Kidney (tissue), 14 donors: ENCODE results near the gene EIF6. TPM values are rescaled to one million over a fixed set of nuclear protein-coding genes. Genes with fewer than 3 reads are reported as not detected.

Experiments used
- DNase-seq, 5 donors: peaks; one replicate each; pipeline ENCODE4 v3.0.0-alpha.2; 2013 to 2020
- FAIRE-seq: peaks from 2 replicates; lab custom pipeline; 2012; peaks lifted over from hg19 to GRCh38; lab: Jason Lieb, UNC
- H3K27ac ChIP-seq, 2 donors: one replicate each; pipeline ENCODE4 v1.7.0; 2013; ENCODE audit warnings: low read depth in 2 of 2, low read length in 2 of 2, inconsistent platforms in 1 of 2
- H3K27me3 ChIP-seq: one replicate; pipeline ENCODE4 v1.7.1; 2013; ENCODE audit warnings: low read length, inconsistent platforms; ENCODE audit not compliant: control insufficient read depth, insufficient read depth
- H3K36me3 ChIP-seq, 3 donors: one replicate each; pipeline versions ENCODE4 v1.7.0 to v1.7.1; 2013; ENCODE audit warnings: low read length in 3 of 3, control low read depth in 1 of 3, inconsistent platforms in 1 of 3; ENCODE audit not compliant: insufficient read depth in 3 of 3, control insufficient read depth in 2 of 3
- H3K4me1 ChIP-seq, 3 donors: one replicate each; pipeline versions ENCODE4 v1.7.0 to v1.7.1; 2013; ENCODE audit warnings: low read length in 3 of 3, inconsistent platforms in 1 of 3, low read depth in 1 of 3; ENCODE audit not compliant: control insufficient read depth in 2 of 3, insufficient read depth in 2 of 3
- H3K4me3 ChIP-seq, 3 donors: one replicate each; pipeline versions ENCODE4 v1.7.0 to v1.8.1; 2013; ENCODE audit warnings: low read length in 3 of 3, control low read depth in 1 of 3, inconsistent platforms in 1 of 3
- H3K9ac ChIP-seq, 3 donors: one replicate each; pipeline versions ENCODE4 v1.7.0 to v1.7.1; 2013; ENCODE audit warnings: low read length in 3 of 3, control low read depth in 1 of 3, inconsistent platforms in 1 of 3
- H3K9me3 ChIP-seq, 3 donors: one replicate each; pipeline versions ENCODE4 v1.7.0 to v1.7.1; 2013; ENCODE audit warnings: low read length in 3 of 3, control low read depth in 1 of 3, inconsistent platforms in 1 of 3; ENCODE audit not compliant: control insufficient read depth in 2 of 3, insufficient read depth in 1 of 3
- intact Hi-C: fragments of 100-400 bp; cut with DNase I; formaldehyde crosslinking; loops from one replicate; pipeline ENCODE4 v1.11.1; 2022
- polyA plus RNA-seq: library from polyadenylated mRNA; stranded (reverse); fragments of 350-450 nt; fragmentation: Illumina TruSeq; extraction: RNeasy Lipid Tissue Mini Kit (QIAGEN cat#74804); gene quantifications from one replicate; pipeline ENCODE4 v1.2.3, GENCODE V29; 2014; ENCODE audit warnings: low read depth, low replicate concordance; ENCODE audit not compliant: insufficient read depth
- total RNA-seq: library from RNA; stranded (reverse); fragmentation: NEBNext Ultra II Directional; extraction: Animal tissue kit (Norgen Biotek cat#: 25700); gene quantifications from one replicate; pipeline ENCODE4 v1.2.1, GENCODE V29; 2021
- TF ChIP-seq, protein P1 (sequence below): IDR thresholded peaks from 3 replicates; pipeline ENCODE4 v1.5.1; 2012; ENCODE audit warnings: mild to moderate bottlenecking, moderate library complexity, borderline replicate concordance; ENCODE audit not compliant: insufficient read depth; ENCODE audit errors: extremely low read depth
- donor health status: control.
- donor health status: control.
- donor health status: control.
- donor health status: control.
- donor health status: control.
- donor health status: DM: yes; HTN: yes; CAD: no.
- donor health status: Normal renal cell carcinoma (clear cell type).

The EIF6 gene
- total and polyA plus RNA-seq, 2 donors from 2014 or later: 114 to 254 TPM

DNA sequence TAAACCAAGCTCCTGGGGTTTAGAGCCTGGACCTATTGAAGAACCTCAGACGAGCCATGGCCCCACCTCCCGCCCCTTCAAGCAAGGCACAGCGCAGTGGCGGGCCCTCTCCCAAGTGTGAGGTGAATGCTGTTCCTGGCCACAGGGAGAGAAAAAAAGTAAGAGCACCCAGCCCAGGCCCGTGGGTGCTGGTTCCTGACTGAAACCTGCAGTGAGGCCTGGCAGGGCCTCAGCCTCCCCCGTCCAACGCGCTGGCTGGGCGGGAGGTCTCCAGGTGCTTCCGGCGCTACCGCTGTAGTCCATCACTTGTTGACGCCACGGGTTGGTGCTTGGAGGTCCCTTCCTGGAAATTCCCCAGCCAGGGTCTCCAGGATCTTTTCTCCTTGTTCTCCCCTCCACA is 13.2 kb upstream of the EIF6 start:
- Histone ChIP-seq H3K36me3 (no peaks in the 10 kb centered on the region), H3K9me3 (no peaks in the 10 kb centered on the region), H3K4me1 (no peaks in the 10 kb centered on the region), H3K9ac (no peak overlapping the region), H3K4me3 (no peak overlapping the region), H3K27ac (no peak overlapping the region), H3K27me3 (no peaks in the 10 kb centered on the region)
- FAIRE-seq: no peak
- DNase-seq: no peak
- intact Hi-C loops: no loop called here
- TF ChIP-seq, protein P1, sequence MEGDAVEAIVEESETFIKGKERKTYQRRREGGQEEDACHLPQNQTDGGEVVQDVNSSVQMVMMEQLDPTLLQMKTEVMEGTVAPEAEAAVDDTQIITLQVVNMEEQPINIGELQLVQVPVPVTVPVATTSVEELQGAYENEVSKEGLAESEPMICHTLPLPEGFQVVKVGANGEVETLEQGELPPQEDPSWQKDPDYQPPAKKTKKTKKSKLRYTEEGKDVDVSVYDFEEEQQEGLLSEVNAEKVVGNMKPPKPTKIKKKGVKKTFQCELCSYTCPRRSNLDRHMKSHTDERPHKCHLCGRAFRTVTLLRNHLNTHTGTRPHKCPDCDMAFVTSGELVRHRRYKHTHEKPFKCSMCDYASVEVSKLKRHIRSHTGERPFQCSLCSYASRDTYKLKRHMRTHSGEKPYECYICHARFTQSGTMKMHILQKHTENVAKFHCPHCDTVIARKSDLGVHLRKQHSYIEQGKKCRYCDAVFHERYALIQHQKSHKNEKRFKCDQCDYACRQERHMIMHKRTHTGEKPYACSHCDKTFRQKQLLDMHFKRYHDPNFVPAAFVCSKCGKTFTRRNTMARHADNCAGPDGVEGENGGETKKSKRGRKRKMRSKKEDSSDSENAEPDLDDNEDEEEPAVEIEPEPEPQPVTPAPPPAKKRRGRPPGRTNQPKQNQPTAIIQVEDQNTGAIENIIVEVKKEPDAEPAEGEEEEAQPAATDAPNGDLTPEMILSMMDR: no peak

DNA sequence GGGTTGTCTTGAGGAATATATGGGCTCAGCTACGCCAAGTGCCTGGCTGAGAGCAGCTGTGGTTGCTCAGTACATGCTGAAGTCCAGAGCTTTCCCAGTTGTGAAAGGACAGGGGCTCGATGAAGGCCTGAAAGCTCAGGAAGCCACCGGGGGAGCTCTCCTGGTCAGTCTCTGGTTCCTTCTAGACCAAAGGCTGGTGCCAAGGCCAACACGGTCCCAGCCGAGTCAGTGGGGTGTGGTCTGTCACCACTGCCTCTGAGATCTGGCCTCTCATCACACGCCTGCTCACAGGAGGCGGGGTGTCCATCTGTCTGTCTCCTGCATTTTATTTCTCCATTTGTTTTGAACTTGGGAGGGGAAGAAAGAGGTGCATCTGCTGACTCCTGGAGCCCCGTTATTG is 12.6 kb upstream of the EIF6 start:
- no peaks in the 10 kb centered on the region for H3K27me3 ChIP-seq
- H3K4me3 ChIP-seq: no peak overlapping the region
- DNase-seq (no peak), FAIRE-seq (no peak)
- H3K9ac ChIP-seq: no peak overlapping the region
- H3K9me3 ChIP-seq: no peaks in the 10 kb centered on the region
- no peak overlapping the region for H3K27ac ChIP-seq
- intact Hi-C loops: no loop called here
- TF ChIP-seq, protein P1: no peak
- no peaks in the 10 kb centered on the region for H3K36me3 ChIP-seq
- no peaks in the 10 kb centered on the region for H3K4me1 ChIP-seq

DNA sequence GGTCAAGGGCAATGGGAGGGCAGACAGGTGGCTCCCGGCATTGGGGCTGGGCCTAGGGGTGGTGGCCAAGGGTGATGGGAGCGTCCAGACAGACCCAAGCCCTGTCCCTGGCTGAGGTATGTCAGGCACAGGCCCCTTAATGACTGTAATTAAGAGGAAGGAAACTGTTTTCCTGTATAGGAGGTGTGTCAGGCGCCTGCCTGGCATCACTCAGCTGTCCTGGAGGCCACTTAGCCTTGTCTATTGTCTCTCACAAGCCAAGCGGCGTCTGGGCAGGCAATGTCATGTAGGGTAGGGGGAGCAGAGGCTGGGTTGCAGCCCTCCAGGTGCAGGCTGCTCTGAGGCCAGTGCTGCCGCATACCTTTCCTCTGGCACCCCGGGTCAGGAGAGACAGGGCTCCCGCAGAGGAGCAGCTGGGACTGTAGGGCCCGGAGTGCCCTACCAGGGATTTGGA is 11.6 kb upstream of the EIF6 start:
- Histone ChIP-seq H3K27ac (no peak overlapping the region), H3K9ac (no peak overlapping the region), H3K9me3 (no peaks in the 10 kb centered on the region), H3K4me1 (no peaks in the 10 kb centered on the region), H3K4me3 (no peak overlapping the region), H3K27me3 (no peaks in the 10 kb centered on the region), H3K36me3 (no peaks in the 10 kb centered on the region)
- FAIRE-seq (no peak), DNase-seq (no peak)
- intact Hi-C loops: no loop called here
- TF ChIP-seq, protein P1: no peak

DNA sequence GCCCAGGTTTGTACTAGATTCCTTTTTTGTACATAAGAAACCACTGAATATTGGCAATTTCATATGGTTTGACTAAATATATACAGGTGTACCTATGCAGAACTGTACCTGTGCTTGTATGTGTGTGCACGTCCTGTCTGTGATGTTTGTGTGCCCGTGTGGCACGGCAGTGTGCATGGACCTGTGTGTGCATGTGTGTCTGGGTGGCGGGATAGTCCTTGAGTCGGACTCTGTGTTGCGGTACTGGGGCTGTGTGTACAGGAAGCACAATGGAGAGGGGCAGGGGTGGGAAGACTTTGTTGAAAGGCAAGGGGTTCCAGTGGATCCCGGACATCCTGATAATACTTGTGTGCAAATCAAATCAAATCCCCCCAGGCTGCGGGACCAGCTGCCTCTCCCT is 11.1 kb upstream of the EIF6 start:
- DNase-seq (no peak), FAIRE-seq (no peak)
- intact Hi-C loops: no loop called here
- no peak overlapping the region for H3K4me3 ChIP-seq
- no peak overlapping the region for H3K9ac ChIP-seq
- no peaks in the 10 kb centered on the region for H3K4me1 ChIP-seq
- no peaks in the 10 kb centered on the region for H3K27me3 ChIP-seq
- TF ChIP-seq, protein P1: no peak
- no peak overlapping the region for H3K27ac ChIP-seq
- no peaks in the 10 kb centered on the region for H3K9me3 ChIP-seq
- no peaks in the 10 kb centered on the region for H3K36me3 ChIP-seq
